Non-pigmented ciliary epithelial cell (primary cell): Measurements from ENCODE around the gene ASIC2.

ENCODE experiments used
- DNase-seq: peaks from one replicate; pipeline ENCODE4 v3.0.0-alpha.2; 2010; ENCODE audit warnings: low read depth

Gene ASIC2

GRCh38 chr17:33202796-33203495 is 90.1 kb downstream of the ASIC2 start:
- DNase-seq, result no peak

- DNase-seq, result no peak
Measured at GRCh38 chr17:33202021-33202420, 91.1 kb downstream of the ASIC2 start.

GRCh38 chr17:33201283-33201682 is 91.8 kb downstream of the ASIC2 start:
- DNase-seq, result no peak

GRCh38 chr17:33200587-33200986 is 92.5 kb downstream of the ASIC2 start:
- no peak for DNase-seq

- no peak for DNase-seq
Measured at GRCh38 chr17:33199571-33200510, 93.3 kb downstream of the ASIC2 start.

GRCh38 chr17:33198954-33199353 is 94.1 kb downstream of the ASIC2 start:
- DNase-seq, result no peak

GRCh38 chr17:33197342-33197741 is 95.8 kb downstream of the ASIC2 start:
- DNase-seq, result no peak

GRCh38 chr17:33196883-33197282 is 96.2 kb downstream of the ASIC2 start:
- no peak for DNase-seq

GRCh38 chr17:33192951-33193911 is 99.9 kb downstream of the ASIC2 start:
- DNase-seq, result no peak

GRCh38 chr17:33183487-33184026 is 109.5 kb downstream of the ASIC2 start:
- DNase-seq, result no peak

GRCh38 chr17:33179151-33179550 is 113.9 kb downstream of the ASIC2 start:
- no peak for DNase-seq

- no peak for DNase-seq
Measured at GRCh38 chr17:33178681-33179080, 114.4 kb downstream of the ASIC2 start.

- no peak for DNase-seq
Measured at GRCh38 chr17:33175562-33175961, 117.5 kb downstream of the ASIC2 start.

- DNase-seq, result no peak
Measured at GRCh38 chr17:33171931-33172330, 121.2 kb downstream of the ASIC2 start.

GRCh38 chr17:33169580-33170285 is 123.4 kb downstream of the ASIC2 start:
- peak; percentile 3 for DNase-seq

- no peak for DNase-seq
Measured at GRCh38 chr17:33167736-33168135, 125.4 kb downstream of the ASIC2 start.

- no peak for DNase-seq
Measured at GRCh38 chr17:33166472-33166871, 126.6 kb downstream of the ASIC2 start.

GRCh38 chr17:33164169-33164881 is 128.8 kb downstream of the ASIC2 start:
- DNase-seq, result no peak

GRCh38 chr17:33163533-33164168 is 129.4 kb downstream of the ASIC2 start:
- no peak for DNase-seq

- no peak for DNase-seq
Measured at GRCh38 chr17:33154869-33155455, 138.1 kb downstream of the ASIC2 start.
